Islet of Langerhans (tissue), 1 donor: ENCODE data around the gene RGPD5.
"Not testable (repeated sequence)": the region's sequence is repeated elsewhere in the genome, so short reads cannot be mapped to it uniquely, and the experiment has no call there.

ENCODE experiments used
- FAIRE-seq: peaks from one replicate; lab custom pipeline; 2011; peaks lifted over from hg19 to GRCh38; lab: Jason Lieb, UNC

The RGPD5 gene

GRCh38 chr2:109893736-109894135, 99.6 kb downstream of the RGPD5 start:
- not testable (repeated sequence) for FAIRE-seq

- FAIRE-seq = not testable (repeated sequence)
Measured at GRCh38 chr2:109894141-109894540, 100.0 kb downstream of the RGPD5 start.

- FAIRE-seq = not testable (repeated sequence)
Measured at GRCh38 chr2:109895090-109895869, 101.2 kb downstream of the RGPD5 start.

GRCh38 chr2:109896212-109896611, 102.1 kb downstream of the RGPD5 start:
- not testable (repeated sequence) for FAIRE-seq

- not testable (repeated sequence) for FAIRE-seq
Measured at GRCh38 chr2:109897769-109898461, 103.8 kb downstream of the RGPD5 start.

GRCh38 chr2:109898462-109899336, 104.6 kb downstream of the RGPD5 start, which contains the start of gene LIMS3:
Gene LIMS3, plus strand, starts transcription at chr2:109898688. Its CDS starts 41 bp downstream, at chr2:109898729.
- FAIRE-seq = not testable (repeated sequence)

- not testable (repeated sequence) for FAIRE-seq
Measured at GRCh38 chr2:109905796-109906195, 111.7 kb downstream of the RGPD5 start.
